ENCODE data around the gene CIRBP. TPM values are rescaled to one million over a fixed set of nuclear protein-coding genes. Genes with fewer than 3 reads are reported as not detected.

The CIRBP gene
- total RNA-seq: 352 TPM
- long read RNA-seq, transcript CIRBP-246 (6 exons, 1,043 nt): minor isoform, 15 of 320 reads
- long read RNA-seq, transcript CIRBP-210 (8 exons, 938 nt): minor isoform, 21 of 320 reads
- long read RNA-seq, transcript CIRBP-201 (7 exons, 1,328 nt): major isoform, 116 of 320 reads
- long read RNA-seq, transcript CIRBP-245 (2 exons, 1,044 nt): minor isoform, 28 of 320 reads
- long read RNA-seq, partial matches to known transcripts: 36 of 320 reads
- long read RNA-seq, other reads (novel, unspliced or antisense): 90 of 320 reads

GRCh38 chr19:1269065-1269477, at the start of gene CIRBP:
TSS of gene CIRBP (plus strand) at chr19:1269332. CDS start at chr19:1270934, 1,602 bp downstream.
- ATAC-seq (peak; percentile 79 to 91), DNase-seq (peak; percentile 100)
- Histone ChIP-seq H3K9me3 (no peaks in the 10 kb centered on the region), H3K27ac (peak within 1 kb of the TSS; percentile 99), H3K27me3 (ENCODE audit: low read depth) (no peaks in the 10 kb centered on the region), H3K36me3 (peaks cover 38% of the 10 kb centered on the region), H3K4me3 (peak within 1 kb of the TSS; percentile 94), H3K4me1 (peaks cover 87% of the 10 kb centered on the region)
- intact Hi-C loops (cut with DNase I): no loop called here
- no peak for TF ChIP-seq CTCF (IDR thresholded peaks at IDR 0.05)

GRCh38 chr19:1219786-1220476, 49.2 kb upstream of the CIRBP start:
- TF ChIP-seq CTCF (IDR thresholded peaks at IDR 0.05): no peak
- ATAC-seq (no peak), DNase-seq (no peak)
- H3K4me1 ChIP-seq: peaks cover 25% of the 10 kb centered on the region
- no peak overlapping the region for H3K4me3 ChIP-seq
- intact Hi-C loops (cut with DNase I): no loop called here
- no peak overlapping the region for H3K27ac ChIP-seq
- peaks cover 52% of the 10 kb centered on the region for H3K36me3 ChIP-seq
- no peaks in the 10 kb centered on the region for H3K9me3 ChIP-seq
- no peaks in the 10 kb centered on the region for H3K27me3 ChIP-seq (ENCODE audit: low read depth)

- Histone ChIP-seq H3K4me1 (peaks cover 20% of the 10 kb centered on the region), H3K27ac (no peak overlapping the region), H3K4me3 (no peak overlapping the region), H3K27me3 (ENCODE audit: low read depth) (no peaks in the 10 kb centered on the region), H3K9me3 (no peaks in the 10 kb centered on the region), H3K36me3 (peaks cover 58% of the 10 kb centered on the region)
- ATAC-seq: no peak
- TF ChIP-seq CTCF (IDR thresholded peaks at IDR 0.05): no peak
- no peak for DNase-seq
- intact Hi-C loops (cut with DNase I): no loop called here
Measured at GRCh38 chr19:1220477-1220930, 48.6 kb upstream of the CIRBP start.

- H3K9me3 ChIP-seq: no peaks in the 10 kb centered on the region
- no peak for DNase-seq
- H3K27ac ChIP-seq: no peak overlapping the region
- no peak overlapping the region for H3K4me3 ChIP-seq
- peak; percentile 57 for TF ChIP-seq CTCF (IDR thresholded peaks at IDR 0.05)
- no peaks in the 10 kb centered on the region for H3K27me3 ChIP-seq (ENCODE audit: low read depth)
- intact Hi-C loops (cut with DNase I): no loop called here
- ATAC-seq: peak; percentile 26 to 38
- peaks cover 12% of the 10 kb centered on the region for H3K4me1 ChIP-seq
- peaks cover 65% of the 10 kb centered on the region for H3K36me3 ChIP-seq
Measured at GRCh38 chr19:1220976-1221903, 47.9 kb upstream of the CIRBP start.

GRCh38 chr19:1221904-1222255, 47.3 kb upstream of the CIRBP start:
- H3K27ac ChIP-seq: no peak overlapping the region
- no peak overlapping the region for H3K4me3 ChIP-seq
- peaks cover 11% of the 10 kb centered on the region for H3K4me1 ChIP-seq
- intact Hi-C loops (cut with DNase I): no loop called here
- no peaks in the 10 kb centered on the region for H3K27me3 ChIP-seq (ENCODE audit: low read depth)
- peaks cover 72% of the 10 kb centered on the region for H3K36me3 ChIP-seq
- ATAC-seq: no peak
- no peak for DNase-seq
- no peaks in the 10 kb centered on the region for H3K9me3 ChIP-seq
- no peak for TF ChIP-seq CTCF (IDR thresholded peaks at IDR 0.05)

All from lower lobe of right lung (tissue), 2 donors.